IMR-90 (cell line): ENCODE results near the gene AZGP1. TPM values are rescaled to one million over a fixed set of nuclear protein-coding genes. Genes with fewer than 3 reads are reported as not detected.

Experiments
- ATAC-seq: fragments of 200-7000 bp; cut with Tn5 transposase; 2 replicates; pipeline ENCODE4 v1.9.1; 2020; ENCODE audit warnings: low read depth, mild to moderate bottlenecking, moderate library complexity
- BruUV-seq: library from RNA; stranded (reverse); fragments of 400-500 nt; replicated peaks from 2 replicates; lab custom pipeline; 2021; lab: Mats Ljungman, UMichigan
- CTCF ChIA-PET: fragments of 300-600 bp; formaldehyde crosslinking; extraction: SDS; loops from one replicate; lab custom pipeline; 2021; ENCODE audit warnings: antibody characterized with exemption; lab: Yijun Ruan, JAX
- POLR2A ChIA-PET: fragments of 300-600 bp; sonication (Branson Sonifier 250); formaldehyde crosslinking; loops from one replicate; lab custom pipeline; 2022; ENCODE audit warnings: antibody characterized with exemption; ENCODE audit not compliant: unreplicated experiment; lab: Charles Lee
- DNase-seq: peaks from one replicate; pipeline ENCODE4 v3.0.0; 2013
- H2AFZ ChIP-seq: replicated peaks from 2 replicates; pipeline ENCODE3; 2013; ENCODE audit warnings: low read length, mild to moderate bottlenecking; ENCODE audit not compliant: poor library complexity
- H2AK5ac ChIP-seq: 2 replicates; pipeline ENCODE4 v1.6.1; 2013; ENCODE audit warnings: low read depth, low read length, inconsistent platforms
- H2AK9ac ChIP-seq: replicated peaks from 2 replicates; pipeline ENCODE3; 2013; ENCODE audit warnings: mild to moderate bottlenecking, low read depth, low read length, moderate library complexity; ENCODE audit not compliant: poor library complexity
- H2BK120ac ChIP-seq: 2 replicates; pipeline ENCODE4 v1.6.1; 2013; ENCODE audit warnings: low read depth, low read length, inconsistent platforms
- H2BK15ac ChIP-seq: 3 replicates; pipeline ENCODE4 v1.6.1; 2013; ENCODE audit warnings: low read depth, low read length, inconsistent platforms
- H2BK20ac ChIP-seq: 2 replicates; pipeline ENCODE4 v1.6.1; 2013; ENCODE audit warnings: low read depth, mild to moderate bottlenecking, inconsistent platforms, low read length, moderate library complexity
- H2BK5ac ChIP-seq: 2 replicates; pipeline ENCODE4 v1.6.1; 2013; ENCODE audit warnings: mild to moderate bottlenecking, low read depth, low read length, inconsistent platforms; ENCODE audit not compliant: poor library complexity, severe bottlenecking
- H3K14ac ChIP-seq: replicated peaks from 2 replicates; pipeline ENCODE4 v1.6.1; 2013; ENCODE audit warnings: low read depth, low read length, inconsistent platforms
- H3K18ac ChIP-seq: 2 replicates; pipeline ENCODE4 v1.6.1; 2013; ENCODE audit warnings: low read depth, low read length, control low read depth
- H3K23ac ChIP-seq: 2 replicates; pipeline ENCODE4 v1.6.1; 2013; ENCODE audit warnings: low read depth, low read length, inconsistent platforms
- H3K27ac ChIP-seq: 2 replicates; pipeline ENCODE4 v1.5.1; 2013; ENCODE audit warnings: mild to moderate bottlenecking, control low read depth, low read length; ENCODE audit not compliant: insufficient read depth
- H3K27me3 ChIP-seq: 2 replicates; pipeline ENCODE4 v1.6.1; 2013; ENCODE audit warnings: low read length; ENCODE audit not compliant: control insufficient read depth, insufficient read depth
- H3K36me3 ChIP-seq: 2 replicates; pipeline ENCODE4 v1.6.1; 2013; ENCODE audit warnings: low read length, mixed read lengths; ENCODE audit not compliant: control insufficient read depth, insufficient read depth
- H3K4ac ChIP-seq: 2 replicates; pipeline ENCODE4 v1.6.1; 2013; ENCODE audit warnings: low read depth, low read length, inconsistent platforms
- H3K4me1 ChIP-seq: 2 replicates; pipeline ENCODE4 v1.6.1; 2013; ENCODE audit warnings: low read length, mixed read lengths; ENCODE audit not compliant: control insufficient read depth, insufficient read depth
- H3K4me2 ChIP-seq: 2 replicates; pipeline ENCODE4 v1.6.1; 2013; ENCODE audit warnings: low read depth, mild to moderate bottlenecking, control low read depth, low read length, moderate library complexity
- H3K4me3 ChIP-seq: 2 replicates; pipeline ENCODE4 v1.5.1; 2013; ENCODE audit warnings: low read depth, mild to moderate bottlenecking, control low read depth, low read length, moderate library complexity; ENCODE audit not compliant: insufficient read depth
- H3K56ac ChIP-seq: 2 replicates; pipeline ENCODE4 v1.6.1; 2013; ENCODE audit warnings: low read length, inconsistent platforms; ENCODE audit not compliant: insufficient read depth; ENCODE audit errors: extremely low read depth
- H3K79me1 ChIP-seq, 2 experiments: 2 replicates each; pipeline ENCODE4 v1.6.1; 2013; ENCODE audit warnings: low read length in 2 of 2, inconsistent platforms in 1 of 2, low read depth in 1 of 2
- H3K9ac ChIP-seq: 2 replicates; pipeline ENCODE4 v1.6.1; 2013; ENCODE audit warnings: low read depth, low read length, control low read depth
- H3K9me1 ChIP-seq: 2 replicates; pipeline ENCODE4 v1.6.1; 2013; ENCODE audit warnings: low read length, inconsistent platforms; ENCODE audit not compliant: insufficient read depth
- H3K9me3 ChIP-seq: 2 replicates; pipeline ENCODE4 v1.6.1; 2013; ENCODE audit warnings: low read length; ENCODE audit not compliant: control insufficient read depth, insufficient read depth
- H4K20me1 ChIP-seq: 2 replicates; pipeline ENCODE4 v1.6.1; 2013; ENCODE audit warnings: low read length, inconsistent platforms; ENCODE audit not compliant: insufficient read depth
- H4K5ac ChIP-seq: 2 replicates; pipeline ENCODE4 v1.6.1; 2013; ENCODE audit warnings: mild to moderate bottlenecking, low read depth, low read length, control low read depth
- H4K8ac ChIP-seq, 2 experiments: 2 replicates each; pipeline ENCODE4 v1.6.1; 2013; ENCODE audit warnings: low read depth in 2 of 2, low read length in 2 of 2, control low read depth in 1 of 2, inconsistent platforms in 1 of 2
- H4K91ac ChIP-seq: 2 replicates; pipeline ENCODE4 v1.6.1; 2013; ENCODE audit warnings: low read depth, low read length, inconsistent platforms; ENCODE audit not compliant: insufficient read depth
- BHLHE40 ChIP-seq: fragments of 150-350 bp; IDR thresholded peaks from 2 replicates; pipeline ENCODE4 v1.6.1; 2016; ENCODE audit warnings: mild to moderate bottlenecking, low read depth, low read length
- CHD1 ChIP-seq: IDR thresholded peaks from 2 replicates; pipeline ENCODE4 v1.6.1; 2012; ENCODE audit warnings: low read depth, low read length, improper control_type of control experiment
- ELK1 ChIP-seq: fragments of 150-350 bp; IDR thresholded peaks from 2 replicates; pipeline ENCODE4 v1.6.1; 2016; ENCODE audit warnings: low read depth, mild to moderate bottlenecking, low read length, moderate library complexity, borderline replicate concordance
- FOS ChIP-seq: fragments of 150-350 bp; IDR thresholded peaks from 2 replicates; pipeline ENCODE4 v1.6.1; 2016; ENCODE audit warnings: low read depth, low read length
- MAFK ChIP-seq: IDR thresholded peaks from 2 replicates; pipeline ENCODE4 v1.6.1; 2012; ENCODE audit warnings: low read depth, low read length, improper control_type of control experiment
- MAZ ChIP-seq: IDR thresholded peaks from 2 replicates; pipeline ENCODE4 v1.6.1; 2012; ENCODE audit warnings: low read depth, mild to moderate bottlenecking, low read length, improper control_type of control experiment, moderate library complexity, borderline replicate concordance
- MXI1 ChIP-seq: IDR thresholded peaks from 2 replicates; pipeline ENCODE4 v1.6.1; 2012; ENCODE audit warnings: low read depth, mild to moderate bottlenecking, low read length, moderate library complexity, borderline replicate concordance
- NFE2L2 ChIP-seq: fragments of 150-350 bp; IDR thresholded peaks from 2 replicates; pipeline ENCODE4 v1.6.1; 2016; ENCODE audit warnings: low read depth, mild to moderate bottlenecking, low read length
- POLR2A ChIP-seq: IDR thresholded peaks from 2 replicates; pipeline ENCODE4 v1.6.1; 2012; ENCODE audit warnings: mild to moderate bottlenecking, low read depth, low read length
- RAD21 ChIP-seq: IDR thresholded peaks from 2 replicates; pipeline ENCODE4 v1.6.1; 2012; ENCODE audit warnings: low read length, improper control_type of control experiment
- RFX5 ChIP-seq: IDR thresholded peaks from 2 replicates; pipeline ENCODE4 v1.8.0; 2012; ENCODE audit warnings: low read depth, mild to moderate bottlenecking, low read length, moderate library complexity
- SMC3 ChIP-seq: fragments of 150-350 bp; IDR thresholded peaks from 2 replicates; pipeline ENCODE4 v1.6.1; 2016; ENCODE audit warnings: low read depth, mild to moderate bottlenecking, antibody characterized with exemption, low read length, moderate library complexity
- USF2 ChIP-seq: fragments of 150-350 bp; IDR thresholded peaks from 2 replicates; pipeline ENCODE4 v1.6.1; 2017; ENCODE audit warnings: mild to moderate bottlenecking, antibody characterized with exemption, low read length, low read depth
- WGBS, 2 experiments: methylation state at CpG; one replicate each; pipeline versions ENCODE4 v1.1.5 to v1.1.7; 2013; ENCODE audit warnings: missing lambda C conversion rate in 2 of 2; ENCODE audit not compliant: insufficient read length in 1 of 2; ENCODE audit errors: extremely low coverage in 2 of 2; 5-methylcytosine and 5-hydroxymethylcytosine counted together
- dilution Hi-C: fragments of 300-500 bp; cut with HindIII; formaldehyde crosslinking; loops from one replicate; pipeline ENCODE4 v1.14.3; 2018; ENCODE audit warnings: low sequenced_read_pairs; ENCODE audit not compliant: unreplicated experiment
- in situ Hi-C: fragments of 300-500 bp; cut with MboI; formaldehyde crosslinking; loops from 3 replicates; pipeline ENCODE4 v1.14.3; 2019; ENCODE audit warnings: low sequenced_read_pairs, inconsistent platforms, mixed read lengths
- intact Hi-C: fragments of 100-400 bp; cut with micrococcal nuclease; formaldehyde crosslinking; loops from 2 replicates; pipeline ENCODE4 v1.10.0; 2022
- polyA plus RNA-seq, 3 experiments: library from polyadenylated mRNA; depleted of rRNA; stranded (reverse); fragments of >200 nt; gene quantifications; 2 replicates each; pipeline ENCODE4 v1.2.3, GENCODE V29; 2012; ENCODE audit warnings: low replicate concordance in 1 of 3
- total RNA-seq: library from RNA; depleted of rRNA; stranded (reverse); fragments of >200 nt; gene quantifications from 2 replicates; pipeline ENCODE4 v1.2.3, GENCODE V29; 2012

AZGP1 gene
- total and polyA plus RNA-seq, 2 of the 4 experiments (the other 2 are of a cell fraction), result not detected

GRCh38 chr7:99969298-99969697 lies 6.5 kb downstream of the AZGP1 start:
- Histone ChIP-seq H3K4me3 (no peak overlapping the region), H3K4ac (no peak overlapping the region), H3K9me3 (no peaks in the 10 kb centered on the region; the same call in 1 of the 2 replicates), H4K20me1 (no peaks in the 10 kb centered on the region), H2BK120ac (no peak overlapping the region), H2AK5ac (no peak overlapping the region), H2BK20ac (no peak overlapping the region), H3K9me1 (no peaks in the 10 kb centered on the region), H3K79me1 (no peaks in the 10 kb centered on the region), H3K27me3 (peaks cover 12% of the 10 kb centered on the region), H3K4me1 (no peaks in the 10 kb centered on the region), H2BK5ac (no peak overlapping the region), H3K23ac (no peak overlapping the region), H3K9ac (no peak overlapping the region), H4K91ac (no peak overlapping the region), H4K5ac (no peak overlapping the region), H3K27ac (no peak overlapping the region), H3K14ac (no peak overlapping the region), H3K4me2 (no peak overlapping the region), H4K8ac (no peak overlapping the region), H3K18ac (no peak overlapping the region), H2BK15ac (no peak overlapping the region), H2AFZ (no peak overlapping the region), H2AK9ac (no peak overlapping the region), H3K56ac (no peak overlapping the region), H3K36me3 (no peaks in the 10 kb centered on the region)
- no TSS peak for BruUV-seq
- DNase-seq (no peak), ATAC-seq (no peak)
- in situ Hi-C loops, result no loop called here
- WGBS, 2 experiments, result no CpG with 5 or more reads among the region's 3 CpGs
- TF ChIP-seq CHD1 (no peak), MAZ (no peak), POLR2A (no peak), SMC3 (no peak), MAFK (no peak), RAD21 (no peak), MXI1 (no peak), ELK1 (no peak), RFX5 (no peak), USF2 (no peak), BHLHE40 (no peak), FOS (no peak), NFE2L2 (no peak)
- dilution Hi-C loops, result no loop called here
- POLR2A ChIA-PET, result no interaction called here
- CTCF ChIA-PET, result interaction anchor here (0.7 kb wide), 1 partner anchor 10 kb away, joined by 5 read pairs; no protein-coding TSS in a partner anchor
- intact Hi-C loops, result no loop called here
